ENCODE measurements around the gene VWA1. TPM values are rescaled to one million over a fixed set of nuclear protein-coding genes. Genes with fewer than 3 reads are reported as not detected.
A peak's percentile ranks its signal among the peaks of the same experiment; 100 is the strongest.

The VWA1 gene
- total RNA-seq, result 10 to 100 TPM; 10.8 to 52.8 (median 14.1) TPM
- polyA plus RNA-seq, result 10 to 100 TPM; 13.9 to 27.5 TPM
- long read RNA-seq, donor 1, full-length matches to known transcripts, result 17 of 26 reads
- long read RNA-seq, donor 1, partial matches to known transcripts, result 7 of 26 reads
- long read RNA-seq, donor 1, other reads (novel, unspliced or antisense), result 2 of 26 reads
- long read RNA-seq, donor 2, full-length matches to known transcripts, result 46 of 53 reads
- long read RNA-seq, donor 2, partial matches to known transcripts, result 1 of 53 reads
- long read RNA-seq, donor 2, other reads (novel, unspliced or antisense), result 6 of 53 reads
- long read RNA-seq, donor 3, partial matches to known transcripts, result 0 of 6 reads
- long read RNA-seq, donor 3, other reads (novel, unspliced or antisense), result 6 of 6 reads

GRCh38 chr1:1435106-1435903 is at the start of gene VWA1:
Gene VWA1, plus strand, starts transcription at chr1:1435690. Its CDS starts 59 bp downstream, at chr1:1435749.
- Histone ChIP-seq H3K4me3 (peak within 1 kb of the TSS; percentile 50 to 69 (median 64)), H3K36me3 (peaks cover 0 to 9% (median 0%) of the 10 kb centered on the region in 9 donors), H3K4me1 (peaks cover 47 to 76% (median 64%) of the 10 kb centered on the region in 9 donors), H3K9me3 (no peaks in the 10 kb centered on the region), H3K27ac (peak within 1 kb of the TSS; percentile 79 to 98 (median 92)), H3K27me3 (peaks cover 0 to 48% (median 9%) of the 10 kb centered on the region in 7 donors)
- TF ChIP-seq CTCF (IDR thresholded peaks at IDR 0.05), result peak in 1 of 9 donors; percentile 6
- ATAC-seq (peak; percentile 36 to 57 (median 44)), DNase-seq (peak; percentile 60 to 83)
- WGBS, 2 donors, result 6 to 12% methylated on average over 48 to 89 of the region's 89 CpGs
- intact Hi-C loops (cut with DNase I), result loop anchor here in 3 of 10 donors (2.0 to 10.0 kb wide), 3 partner anchors 29 to 69 kb away; partner anchors contain the start of gene MRPL20 (in 1 of the 3)

GRCh38 chr1:1385931-1386330 is 49.6 kb upstream of the VWA1 start:
- H3K27me3 ChIP-seq, result no peaks in the 10 kb centered on the region
- H3K9me3 ChIP-seq, result no peaks in the 10 kb centered on the region
- H3K4me1 ChIP-seq, result peaks cover 0 to 12% (median 5%) of the 10 kb centered on the region in 9 donors
- no peak for TF ChIP-seq CTCF (IDR thresholded peaks at IDR 0.05)
- no peak overlapping the region for H3K4me3 ChIP-seq
- DNase-seq (no peak), ATAC-seq (no peak)
- H3K27ac ChIP-seq, result no peak overlapping the region
- intact Hi-C loops (cut with DNase I), result no loop called here
- WGBS, 2 donors, result 92 to 94% methylated on average over 8 of the region's 8 CpGs
- H3K36me3 ChIP-seq, result peaks cover 14 to 73% (median 56%) of the 10 kb centered on the region in 9 donors

- Histone ChIP-seq H3K27me3 (no peaks in the 10 kb centered on the region), H3K4me3 (no peak overlapping the region), H3K36me3 (peaks cover 14 to 86% (median 70%) of the 10 kb centered on the region in 9 donors), H3K4me1 (peaks cover 0 to 18% (median 9%) of the 10 kb centered on the region in 9 donors), H3K27ac (no peak overlapping the region), H3K9me3 (no peaks in the 10 kb centered on the region)
- ATAC-seq (peak in 1 of 8 donors; percentile 20), DNase-seq (no peak)
- no peak for TF ChIP-seq CTCF (IDR thresholded peaks at IDR 0.05)
- intact Hi-C loops (cut with DNase I), result no loop called here
- 95 to 97% methylated on average over 50 of the region's 50 CpGs for WGBS, 2 donors
Observed at GRCh38 chr1:1387098-1388077, 48.1 kb upstream of the VWA1 start.

Measured in heart right ventricle (tissue), 16 donors.